Sigmoid colon (tissue), 3 donors: ENCODE measurements around the gene IMMP2L.

Experiments
- CTCF ChIP-seq, 4 experiments: fragments of 450-650 bp in 3 of 4; fragments of 200-600 bp in 1 of 4; IDR thresholded peaks; one replicate each; pipeline ENCODE4 v1.5.1; 2016 to 2019; ENCODE audit warnings: antibody characterized with exemption in 4 of 4, mild to moderate bottlenecking in 3 of 4, moderate library complexity in 2 of 4
- POLR2A ChIP-seq, 2 donors: fragments of 450-650 bp; IDR thresholded peaks; one replicate each; pipeline ENCODE4 v1.6.1; 2016; ENCODE audit warnings: antibody characterized with exemption in 2 of 2, mild to moderate bottlenecking in 2 of 2, moderate library complexity in 2 of 2

DNA sequence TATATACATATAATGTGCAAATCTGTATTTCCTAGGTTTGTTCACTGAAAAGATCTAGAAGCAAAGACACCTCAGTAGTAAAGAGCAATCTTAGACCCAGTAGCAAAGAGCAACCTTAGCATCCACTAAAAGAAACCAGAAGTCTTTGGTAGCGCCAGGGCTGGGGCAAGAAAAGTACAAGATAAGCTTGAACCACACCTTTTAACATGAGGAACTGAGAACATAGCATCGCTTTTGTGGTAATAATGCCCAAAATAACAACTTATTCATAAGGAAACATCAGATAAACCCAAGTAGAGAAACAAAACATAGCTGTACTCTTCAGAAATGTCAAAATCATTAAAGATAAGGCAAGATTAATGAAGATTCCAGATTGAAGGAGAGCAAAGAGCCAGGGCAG is 173.4 kb downstream of the IMMP2L start:
- TF ChIP-seq CTCF (IDR thresholded peaks at IDR 0.05) (no peak), POLR2A (IDR thresholded peaks at IDR 0.05) (no peak)
